GM21528 (cell line): Measurements from ENCODE around the gene ZNF670.
"Not testable (repeated sequence)": the region's sequence is repeated elsewhere in the genome, so short reads cannot be mapped to it uniquely, and the experiment has no call there.

Experiments used
- ATAC-seq: cut with Tn5 transposase; IDR thresholded peaks from one replicate; pipeline ENCODE4 v1.9.1; 2021; ENCODE audit warnings: mild to moderate bottlenecking, moderate library complexity; ENCODE audit not compliant: unreplicated experiment, low FRiP score

The ZNF670 gene

GRCh38 chr1:247047702-247048101, 30.9 kb downstream of the ZNF670 start:
- ATAC-seq, result no peak

GRCh38 chr1:247047260-247047659, 31.4 kb downstream of the ZNF670 start:
- ATAC-seq, result no peak

DNA sequence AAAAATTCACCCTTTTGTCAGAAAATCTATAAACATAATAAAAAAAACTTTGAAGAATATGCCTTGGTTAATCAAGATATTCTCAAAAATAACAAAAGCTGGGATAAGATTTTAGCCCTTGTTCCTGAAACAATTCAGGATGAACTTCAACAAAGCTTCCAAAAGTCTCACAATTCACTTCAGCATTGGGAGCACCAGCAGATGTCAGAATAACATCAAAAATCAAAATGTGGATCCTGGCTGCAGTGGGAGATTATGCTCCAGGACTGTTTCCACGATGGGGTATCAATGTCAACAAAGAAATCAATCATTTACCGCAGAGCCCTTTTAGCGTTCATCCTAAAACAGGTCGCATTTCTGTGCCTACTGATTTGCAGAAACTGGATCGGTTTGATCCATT, 35.2 kb downstream of the ZNF670 start:
- no peak for ATAC-seq

- no peak for ATAC-seq
Measured at GRCh38 chr1:247037511-247038320, 40.9 kb downstream of the ZNF670 start.

GRCh38 chr1:247032306-247032705, 46.3 kb downstream of the ZNF670 start:
- ATAC-seq, result not testable (repeated sequence)
